ENCODE results near the gene SNTG2.
"Not testable (repeated sequence)": the region's sequence is repeated elsewhere in the genome, so short reads cannot be mapped to it uniquely, and the experiment has no call there.

Gene SNTG2

GRCh38 chr2:1226766-1227165, 276.1 kb downstream of the SNTG2 start:
- in situ Hi-C loops (cut with HindIII; ENCODE audit: low sequenced_read_pairs), result no loop called here

GRCh38 chr2:1227274-1227900, 276.7 kb downstream of the SNTG2 start:
- in situ Hi-C loops (cut with HindIII; ENCODE audit: low sequenced_read_pairs), result no loop called here
- no peak for TF ChIP-seq CTCF (IDR thresholded peaks at IDR 0.05; ENCODE audit: low read depth, low read length, missing control alignments)
- no peak for DNase-seq (ENCODE audit: low read depth)
- H3K4me3 ChIP-seq (ENCODE audit: low read depth, low read length), result no peak overlapping the region

More at GRCh38 chr2:1226766-1227165, 276.1 kb downstream of the SNTG2 start:
- TF ChIP-seq CTCF (IDR thresholded peaks at IDR 0.05; ENCODE audit: low read depth, low read length, missing control alignments), result no peak
- no peak for DNase-seq (ENCODE audit: low read depth)
- H3K4me3 ChIP-seq (ENCODE audit: low read depth, low read length), result no peak overlapping the region

- in situ Hi-C loops (cut with HindIII; ENCODE audit: low sequenced_read_pairs); H3K4me3 ChIP-seq (ENCODE audit: low read depth, low read length); DNase-seq (ENCODE audit: low read depth): not testable (repeated sequence)
Observed at GRCh38 chr2:1229596-1229995, 278.9 kb downstream of the SNTG2 start.

- DNase-seq (ENCODE audit: low read depth), result no peak
- no peak for TF ChIP-seq CTCF (IDR thresholded peaks at IDR 0.05; ENCODE audit: low read depth, low read length, missing control alignments)
- in situ Hi-C loops (cut with HindIII; ENCODE audit: low sequenced_read_pairs), result no loop called here
- no peak overlapping the region for H3K4me3 ChIP-seq (ENCODE audit: low read depth, low read length)
Observed at GRCh38 chr2:1230155-1230893, 279.7 kb downstream of the SNTG2 start.

- no peak for TF ChIP-seq CTCF (IDR thresholded peaks at IDR 0.05; ENCODE audit: low read depth, low read length, missing control alignments)
- DNase-seq (ENCODE audit: low read depth), result no peak
- in situ Hi-C loops (cut with HindIII; ENCODE audit: low sequenced_read_pairs), result no loop called here
- H3K4me3 ChIP-seq (ENCODE audit: low read depth, low read length), result no peak overlapping the region
Observed at GRCh38 chr2:1231466-1232063, 280.9 kb downstream of the SNTG2 start.

GRCh38 chr2:1233281-1233680, 282.6 kb downstream of the SNTG2 start:
- TF ChIP-seq CTCF (IDR thresholded peaks at IDR 0.05; ENCODE audit: low read depth, low read length, missing control alignments), result no peak
- no peak overlapping the region for H3K4me3 ChIP-seq (ENCODE audit: low read depth, low read length)
- DNase-seq (ENCODE audit: low read depth), result no peak
- in situ Hi-C loops (cut with HindIII; ENCODE audit: low sequenced_read_pairs), result no loop called here

All from astrocyte of the cerebellum (primary cell).